ENCODE data around the gene ADGRG7.
A peak's percentile ranks its signal among the peaks of the same experiment; 100 is the strongest.

ADGRG7 gene

GRCh38 chr3:100702082-100702979 lies 92.9 kb downstream of the ADGRG7 start:
- in situ Hi-C loops (cut with MboI; ENCODE audit: low pct_unique_long_range_greater_than_20kb, low sequenced_read_pairs, unreplicated experiment): no loop called here
- TF ChIP-seq, protein P1, sequence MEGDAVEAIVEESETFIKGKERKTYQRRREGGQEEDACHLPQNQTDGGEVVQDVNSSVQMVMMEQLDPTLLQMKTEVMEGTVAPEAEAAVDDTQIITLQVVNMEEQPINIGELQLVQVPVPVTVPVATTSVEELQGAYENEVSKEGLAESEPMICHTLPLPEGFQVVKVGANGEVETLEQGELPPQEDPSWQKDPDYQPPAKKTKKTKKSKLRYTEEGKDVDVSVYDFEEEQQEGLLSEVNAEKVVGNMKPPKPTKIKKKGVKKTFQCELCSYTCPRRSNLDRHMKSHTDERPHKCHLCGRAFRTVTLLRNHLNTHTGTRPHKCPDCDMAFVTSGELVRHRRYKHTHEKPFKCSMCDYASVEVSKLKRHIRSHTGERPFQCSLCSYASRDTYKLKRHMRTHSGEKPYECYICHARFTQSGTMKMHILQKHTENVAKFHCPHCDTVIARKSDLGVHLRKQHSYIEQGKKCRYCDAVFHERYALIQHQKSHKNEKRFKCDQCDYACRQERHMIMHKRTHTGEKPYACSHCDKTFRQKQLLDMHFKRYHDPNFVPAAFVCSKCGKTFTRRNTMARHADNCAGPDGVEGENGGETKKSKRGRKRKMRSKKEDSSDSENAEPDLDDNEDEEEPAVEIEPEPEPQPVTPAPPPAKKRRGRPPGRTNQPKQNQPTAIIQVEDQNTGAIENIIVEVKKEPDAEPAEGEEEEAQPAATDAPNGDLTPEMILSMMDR (IDR thresholded peaks at IDR 0.05; ENCODE audit: extremely low read depth, insufficient read depth, missing control alignments): no peak
- no peak for DNase-seq (ENCODE audit: low spot score)

- TF ChIP-seq, protein P1 (IDR thresholded peaks at IDR 0.05; ENCODE audit: extremely low read depth, insufficient read depth, missing control alignments): no peak
- in situ Hi-C loops (cut with MboI; ENCODE audit: low pct_unique_long_range_greater_than_20kb, low sequenced_read_pairs, unreplicated experiment): no loop called here
Observed at GRCh38 chr3:100702980-100703345, 93.6 kb downstream of the ADGRG7 start.

DNA sequence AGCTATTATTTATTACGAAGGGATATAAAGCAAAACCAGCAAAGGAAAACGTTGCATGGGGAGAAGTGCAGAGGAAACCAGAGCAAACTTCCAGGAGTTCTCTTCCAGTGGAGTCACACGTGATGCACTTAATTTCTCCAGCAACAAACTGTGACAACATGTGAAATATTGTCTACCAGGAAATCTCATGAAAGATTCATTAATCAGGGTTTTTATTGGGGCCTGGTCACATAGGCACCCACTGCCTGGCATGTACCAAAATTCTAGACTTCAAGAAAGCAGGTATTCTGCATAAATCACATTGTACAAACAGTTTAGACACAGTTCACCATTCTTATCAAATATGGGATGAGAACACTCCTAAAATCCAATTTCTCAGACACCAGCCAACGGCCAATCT lies 94.5 kb downstream of the ADGRG7 start:
- TF ChIP-seq, protein P1 (IDR thresholded peaks at IDR 0.05; ENCODE audit: extremely low read depth, insufficient read depth, missing control alignments): no peak
- no peak for DNase-seq (ENCODE audit: low spot score)
- in situ Hi-C loops (cut with MboI; ENCODE audit: low pct_unique_long_range_greater_than_20kb, low sequenced_read_pairs, unreplicated experiment): no loop called here

More at GRCh38 chr3:100702980-100703345, 93.6 kb downstream of the ADGRG7 start:
- DNase-seq (ENCODE audit: low spot score): no peak

DNA sequence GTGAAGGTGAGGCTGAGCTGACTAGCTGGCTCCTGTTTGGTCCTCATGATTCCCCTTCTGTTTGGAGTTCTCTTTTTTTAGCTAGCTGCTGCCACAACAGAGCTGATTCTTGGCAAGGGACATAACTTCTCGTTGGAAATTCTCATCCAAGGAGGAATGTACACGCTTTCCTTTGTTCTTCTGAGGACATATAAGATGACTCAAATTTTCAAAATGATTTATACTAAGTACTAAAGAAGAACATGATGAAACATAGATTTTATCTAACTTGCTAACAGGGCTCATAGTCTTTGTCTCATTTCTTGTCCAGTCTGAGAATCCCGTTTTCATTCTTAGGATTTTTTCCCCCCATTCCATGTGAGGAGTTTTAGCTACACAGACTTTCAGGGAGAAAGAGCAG lies 97.0 kb downstream of the ADGRG7 start:
- DNase-seq (ENCODE audit: low spot score): no peak
- in situ Hi-C loops (cut with MboI; ENCODE audit: low pct_unique_long_range_greater_than_20kb, low sequenced_read_pairs, unreplicated experiment): no loop called here
- TF ChIP-seq, protein P1 (IDR thresholded peaks at IDR 0.05; ENCODE audit: extremely low read depth, insufficient read depth, missing control alignments): no peak

DNA sequence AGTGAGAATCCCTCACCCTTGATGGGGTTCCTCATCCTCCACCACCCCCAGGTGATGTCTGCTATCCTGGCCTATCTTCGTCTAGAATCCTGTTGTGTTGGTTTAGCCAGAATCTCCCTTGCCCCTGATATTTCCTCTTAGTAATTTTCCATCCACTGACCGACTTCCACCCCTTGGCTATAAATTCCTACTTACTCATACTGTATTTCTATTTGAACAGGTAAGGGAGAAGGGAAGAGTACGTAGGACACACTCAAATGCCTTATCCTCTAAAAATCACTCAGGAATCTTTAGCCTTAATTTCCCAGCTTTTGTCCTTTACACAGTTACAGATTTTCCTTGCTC lies 99.2 kb downstream of the ADGRG7 start:
- TF ChIP-seq, protein P1 (IDR thresholded peaks at IDR 0.05; ENCODE audit: extremely low read depth, insufficient read depth, missing control alignments): no peak
- no peak for DNase-seq (ENCODE audit: low spot score)
- in situ Hi-C loops (cut with MboI; ENCODE audit: low pct_unique_long_range_greater_than_20kb, low sequenced_read_pairs, unreplicated experiment): no loop called here

- DNase-seq (ENCODE audit: low spot score): peak; percentile 98
- TF ChIP-seq, protein P1 (IDR thresholded peaks at IDR 0.05; ENCODE audit: extremely low read depth, insufficient read depth, missing control alignments): no peak
- in situ Hi-C loops (cut with MboI; ENCODE audit: low pct_unique_long_range_greater_than_20kb, low sequenced_read_pairs, unreplicated experiment): no loop called here
Observed at GRCh38 chr3:100708989-100709841, 99.8 kb downstream of the ADGRG7 start, which contains the start of gene TFG. TFG (plus strand) TSS chr3:100709494; CDS start chr3:100713686, 4,192 bp downstream.
